ENCODE results near the gene NPAS3.

GRCh38 chr14:33510063-33510481, 571.4 kb downstream of the NPAS3 start:
- TF ChIP-seq, protein P1, sequence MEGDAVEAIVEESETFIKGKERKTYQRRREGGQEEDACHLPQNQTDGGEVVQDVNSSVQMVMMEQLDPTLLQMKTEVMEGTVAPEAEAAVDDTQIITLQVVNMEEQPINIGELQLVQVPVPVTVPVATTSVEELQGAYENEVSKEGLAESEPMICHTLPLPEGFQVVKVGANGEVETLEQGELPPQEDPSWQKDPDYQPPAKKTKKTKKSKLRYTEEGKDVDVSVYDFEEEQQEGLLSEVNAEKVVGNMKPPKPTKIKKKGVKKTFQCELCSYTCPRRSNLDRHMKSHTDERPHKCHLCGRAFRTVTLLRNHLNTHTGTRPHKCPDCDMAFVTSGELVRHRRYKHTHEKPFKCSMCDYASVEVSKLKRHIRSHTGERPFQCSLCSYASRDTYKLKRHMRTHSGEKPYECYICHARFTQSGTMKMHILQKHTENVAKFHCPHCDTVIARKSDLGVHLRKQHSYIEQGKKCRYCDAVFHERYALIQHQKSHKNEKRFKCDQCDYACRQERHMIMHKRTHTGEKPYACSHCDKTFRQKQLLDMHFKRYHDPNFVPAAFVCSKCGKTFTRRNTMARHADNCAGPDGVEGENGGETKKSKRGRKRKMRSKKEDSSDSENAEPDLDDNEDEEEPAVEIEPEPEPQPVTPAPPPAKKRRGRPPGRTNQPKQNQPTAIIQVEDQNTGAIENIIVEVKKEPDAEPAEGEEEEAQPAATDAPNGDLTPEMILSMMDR (IDR thresholded peaks at IDR 0.05): no peak
- TF ChIP-seq POLR2A (IDR thresholded peaks at IDR 0.05): no peak
